Measurements from ENCODE around the gene CELSR1. TPM values are rescaled to one million over a fixed set of nuclear protein-coding genes. Genes with fewer than 3 reads are reported as not detected.

The CELSR1 gene
- total RNA-seq, 1 donor from 2014 or later: 7.6 TPM

DNA sequence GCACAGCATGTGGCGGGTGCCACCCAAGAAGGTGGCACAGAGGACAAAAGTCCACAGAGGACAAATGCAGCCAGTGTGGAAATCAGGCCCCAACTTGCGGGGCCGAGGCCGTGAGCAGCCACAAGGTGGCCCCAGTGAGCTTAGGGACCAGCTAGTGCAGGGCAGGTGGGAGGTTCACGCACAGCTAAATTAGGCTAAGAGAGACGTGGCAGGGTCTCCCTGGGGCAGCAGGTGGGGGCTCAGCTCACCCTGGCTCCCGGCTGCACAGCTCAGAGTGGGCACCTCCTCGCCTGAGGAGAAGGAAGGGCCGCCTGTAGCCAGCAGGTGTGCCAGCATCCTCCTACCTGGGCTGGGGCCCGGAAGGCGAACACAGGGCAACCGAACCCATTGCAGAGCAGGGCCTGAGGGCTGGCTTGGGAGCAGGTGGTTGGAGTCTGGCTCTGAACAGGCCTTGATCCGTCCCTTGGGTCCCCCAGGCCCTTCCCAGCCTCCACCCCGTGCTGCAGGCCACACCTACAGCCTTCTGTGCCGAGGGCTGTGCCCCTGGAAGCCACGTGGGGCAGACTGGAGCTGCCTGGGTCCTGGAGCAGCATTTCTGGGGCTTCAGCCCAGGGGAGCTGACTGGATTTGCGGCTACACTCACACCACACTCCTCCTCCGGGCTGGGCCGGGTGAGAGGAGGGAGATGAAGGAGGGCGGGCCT lies 26.1 kb upstream of the CELSR1 start:
- ATAC-seq (ENCODE audit: poor library complexity) (peak; percentile 92), DNase-seq (peak; percentile 90)
- intact Hi-C loops (cut with DNase I): no loop called here

DNA sequence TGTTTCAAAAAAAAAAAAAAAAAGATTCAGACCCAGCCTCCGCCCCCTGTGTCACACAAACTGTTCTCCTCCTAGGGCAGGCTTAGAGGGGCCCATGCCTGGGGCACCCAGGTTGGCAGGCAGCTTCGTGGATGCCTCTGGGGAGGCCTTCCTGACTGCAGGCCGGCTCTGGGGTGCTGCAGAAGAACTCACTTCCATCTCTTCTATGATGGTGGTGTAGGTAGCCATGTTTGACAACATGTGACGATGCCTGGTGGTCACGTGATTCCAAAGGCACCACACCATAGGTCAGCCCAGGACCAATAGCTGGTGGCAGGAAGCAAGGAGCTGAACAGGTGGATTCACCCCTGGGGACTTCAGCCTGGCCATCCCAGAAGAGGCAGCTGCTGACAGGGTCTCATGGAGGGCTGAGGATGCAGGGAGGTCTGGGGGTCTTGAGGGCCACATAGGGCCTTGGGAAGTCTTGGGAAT lies 24.1 kb upstream of the CELSR1 start:
- DNase-seq: no peak
- intact Hi-C loops (cut with DNase I): no loop called here
- ATAC-seq (ENCODE audit: poor library complexity): no peak

DNA sequence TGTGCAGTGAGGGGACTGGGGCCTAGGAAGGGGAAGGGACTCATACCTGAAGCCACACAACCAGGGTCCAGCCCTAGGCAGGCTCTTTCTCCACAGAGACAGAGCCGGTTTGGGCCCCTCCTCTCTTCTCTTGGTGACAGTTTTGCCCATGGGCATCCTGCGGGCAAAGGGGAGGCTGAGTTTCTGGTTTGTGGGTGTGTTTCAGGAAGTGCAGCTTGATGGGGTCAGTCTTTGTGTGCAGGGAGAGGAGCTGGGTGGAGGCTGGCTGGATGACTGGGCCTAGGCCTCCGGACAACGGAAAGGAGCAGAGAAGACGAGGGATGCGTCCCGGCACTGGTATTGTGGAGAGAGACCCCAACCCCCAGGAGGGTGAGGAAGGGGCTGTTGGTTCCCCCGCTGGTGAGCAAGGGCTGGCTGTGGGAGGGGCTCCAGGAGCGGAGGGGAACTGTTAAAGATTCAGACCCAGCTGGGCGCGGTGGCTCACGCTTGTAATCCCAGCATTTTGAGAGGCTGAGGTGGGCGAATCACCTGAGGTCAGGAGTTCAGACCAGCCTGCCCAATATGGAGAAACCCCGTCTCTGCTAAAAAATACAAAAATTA lies 23.4 kb upstream of the CELSR1 start:
- intact Hi-C loops (cut with DNase I): no loop called here

DNA sequence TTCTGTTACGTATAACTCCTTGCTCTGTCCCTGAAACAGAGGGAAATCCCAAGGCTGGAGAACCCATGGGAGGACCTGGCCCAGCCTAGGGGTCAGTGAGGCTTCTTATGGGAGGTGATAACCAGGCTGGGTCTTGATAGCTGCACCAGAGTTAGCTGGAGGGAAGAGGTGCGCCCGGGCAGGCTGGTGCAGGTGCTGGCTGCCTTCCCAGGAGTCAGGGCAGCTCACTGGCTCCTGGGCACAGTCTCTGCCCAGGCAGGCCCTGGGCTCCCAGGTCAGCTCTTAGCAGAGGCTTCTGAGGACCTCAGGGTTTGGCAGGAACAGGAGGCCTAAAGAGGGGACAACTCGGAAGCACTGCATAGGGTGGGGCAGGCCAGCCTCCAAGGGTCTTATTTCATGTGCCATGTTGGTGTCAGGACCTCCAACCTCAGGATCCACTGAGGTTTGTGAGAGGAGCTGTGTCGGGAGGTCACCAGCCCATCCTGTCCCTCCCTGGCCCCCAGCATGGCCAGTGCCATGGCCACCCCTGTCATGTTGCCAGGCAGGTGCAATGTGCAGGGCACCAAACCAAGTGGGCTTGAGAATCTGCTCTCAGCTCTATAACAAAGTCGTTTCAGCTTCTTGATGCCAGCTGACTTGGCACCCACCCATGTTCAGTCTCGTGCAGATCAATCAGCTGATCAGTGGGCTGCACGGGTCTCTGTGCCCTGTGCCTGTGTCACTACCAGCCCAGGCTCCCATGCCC lies 20.5 kb upstream of the CELSR1 start:
- DNase-seq (peak; percentile 69), ATAC-seq (ENCODE audit: poor library complexity) (peak; percentile 86)
- intact Hi-C loops (cut with DNase I): no loop called here

More for the DNA sequence above, 23.4 kb upstream of the CELSR1 start:
- ATAC-seq (ENCODE audit: poor library complexity): no peak
- DNase-seq: no peak

DNA sequence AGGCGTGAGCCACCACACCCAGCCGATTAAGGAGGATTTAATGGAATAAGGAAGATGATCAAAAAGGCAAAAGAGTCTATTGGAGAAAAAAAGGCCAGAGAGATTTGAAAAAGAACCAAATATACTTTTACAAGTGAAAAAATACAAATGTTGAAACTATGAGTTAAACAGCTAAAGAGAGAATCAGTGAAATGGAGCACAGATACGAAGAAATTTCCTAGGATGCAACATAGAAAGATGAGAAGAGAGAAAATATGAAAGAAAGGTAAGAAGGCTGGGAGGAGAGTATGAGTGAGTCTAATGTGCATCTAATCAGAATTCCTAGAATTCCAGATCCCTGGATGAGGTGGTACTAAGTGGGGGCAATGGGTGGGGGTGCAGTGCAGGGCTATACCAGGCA lies 19.4 kb upstream of the CELSR1 start:
- ATAC-seq (ENCODE audit: poor library complexity) (no peak), DNase-seq (no peak)
- intact Hi-C loops (cut with DNase I): no loop called here

DNA sequence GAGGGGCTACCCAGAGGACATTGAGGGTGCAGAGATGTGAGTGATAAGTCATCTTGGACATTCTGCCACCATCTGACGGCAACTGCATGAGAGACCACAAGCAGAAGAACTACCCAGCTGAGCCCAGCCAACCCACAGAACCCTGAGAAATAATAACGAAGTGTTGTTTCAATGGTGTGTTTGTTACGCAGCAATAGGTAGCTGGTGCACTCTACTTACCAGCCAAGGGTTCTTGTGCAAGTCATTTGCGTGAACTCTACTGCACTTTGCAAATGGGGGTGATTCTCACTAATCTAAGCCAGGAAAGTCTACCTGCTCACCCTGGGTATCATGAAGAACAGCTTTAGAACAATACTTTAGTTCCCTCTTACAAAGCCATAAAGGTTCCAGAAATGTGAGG lies 15.8 kb upstream of the CELSR1 start:
- ATAC-seq (ENCODE audit: poor library complexity) (no peak), DNase-seq (no peak)
- intact Hi-C loops (cut with DNase I): no loop called here

DNA sequence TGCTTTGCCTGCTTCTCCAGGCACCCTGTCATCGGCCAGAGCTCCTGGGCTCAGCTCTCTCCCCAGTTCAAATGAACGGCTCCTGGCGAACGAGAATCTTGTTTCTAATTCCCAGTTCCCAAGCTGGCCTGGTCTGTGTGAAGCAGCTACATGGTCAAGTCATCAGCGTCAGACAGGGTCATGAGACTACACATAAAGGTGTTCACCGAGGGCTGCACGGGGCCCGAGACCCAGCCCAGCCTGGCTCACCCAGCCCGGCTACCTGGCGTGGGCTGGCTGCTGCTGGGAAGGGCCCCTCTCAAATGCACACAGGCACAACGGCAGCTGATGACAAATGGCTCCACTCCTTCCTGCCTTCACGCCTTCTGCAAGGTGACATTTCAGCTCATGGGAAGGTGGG lies 14.6 kb upstream of the CELSR1 start:
- intact Hi-C loops (cut with DNase I): no loop called here
- ATAC-seq (ENCODE audit: poor library complexity) (no peak), DNase-seq (no peak)

DNA sequence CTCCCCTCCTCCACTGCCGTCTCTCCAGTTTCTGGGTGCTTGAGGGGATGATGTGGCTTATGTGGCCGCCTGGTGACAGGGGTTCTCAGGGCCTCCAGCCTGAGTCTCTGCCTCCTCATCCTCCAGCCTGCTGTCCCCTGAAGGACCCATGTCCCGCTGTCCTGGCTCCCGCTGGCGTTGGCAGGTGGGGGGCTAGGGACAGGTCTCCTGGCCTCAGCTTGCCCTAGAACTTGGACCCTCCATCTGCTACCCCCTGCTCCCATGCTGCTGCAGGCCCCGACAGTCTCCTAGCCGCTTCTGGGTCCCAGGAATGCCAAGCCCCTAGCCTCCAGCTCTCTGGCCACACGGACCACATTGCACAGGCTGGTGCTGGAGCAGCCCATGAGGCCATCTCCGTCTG lies 13.9 kb upstream of the CELSR1 start:
- intact Hi-C loops (cut with DNase I): no loop called here
- no peak for ATAC-seq (ENCODE audit: poor library complexity)
- no peak for DNase-seq

DNA sequence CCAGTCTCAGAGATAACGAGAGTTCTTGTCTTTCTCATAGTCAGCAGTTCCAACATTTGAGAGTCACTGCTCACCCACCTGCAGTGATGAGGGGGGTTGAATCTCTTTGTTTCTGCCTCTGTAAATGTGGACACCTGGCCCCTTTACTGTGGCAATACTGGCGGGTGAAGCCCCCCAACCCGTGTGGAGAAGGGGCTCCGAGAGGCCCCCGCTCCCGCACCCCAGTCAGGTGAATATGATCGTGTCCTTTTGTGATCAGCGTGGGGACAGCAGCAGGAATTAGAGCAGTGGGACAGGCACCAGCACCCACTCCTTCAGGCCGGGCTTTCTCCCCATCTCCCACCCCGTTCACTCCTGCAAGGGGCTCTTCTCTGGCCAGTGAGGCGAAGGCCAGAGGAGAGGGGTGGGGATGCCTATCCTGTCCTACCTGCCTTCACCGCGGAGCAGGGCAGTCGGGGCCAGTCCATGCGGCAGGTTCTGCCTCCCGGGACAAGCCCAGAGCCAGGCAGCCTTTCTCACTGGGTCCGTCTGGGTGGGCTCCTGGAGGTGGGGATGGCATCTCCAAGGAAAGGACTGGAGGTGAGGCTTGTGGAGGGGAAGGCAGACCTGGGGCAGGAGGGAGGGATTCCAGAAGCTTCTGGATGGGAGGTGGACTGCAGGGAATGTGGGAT lies 12.7 kb upstream of the CELSR1 start:
- DNase-seq (no peak), ATAC-seq (ENCODE audit: poor library complexity) (no peak)
- intact Hi-C loops (cut with DNase I): loop anchor here (10.0 kb wide), 1 partner anchor 425 kb away; no protein-coding TSS in a partner anchor

DNA sequence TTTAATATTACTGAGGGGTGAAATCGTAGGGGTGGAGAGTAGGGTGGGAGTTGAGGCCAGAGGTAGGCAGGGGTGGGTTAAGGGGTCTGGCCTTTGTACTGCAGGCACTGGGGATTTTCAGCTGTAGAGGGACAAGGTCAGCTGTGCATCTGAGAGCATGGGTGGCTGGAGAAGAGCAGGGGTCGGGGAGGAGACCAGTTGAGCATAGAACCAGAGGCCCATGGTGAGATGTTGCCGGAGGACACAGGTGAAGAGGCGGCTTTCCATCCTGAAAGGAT lies 12.1 kb upstream of the CELSR1 start:
- no peak for DNase-seq
- intact Hi-C loops (cut with DNase I): loop anchor here (10.0 kb wide), 1 partner anchor 425 kb away; no protein-coding TSS in a partner anchor
- ATAC-seq (ENCODE audit: poor library complexity): no peak

DNA sequence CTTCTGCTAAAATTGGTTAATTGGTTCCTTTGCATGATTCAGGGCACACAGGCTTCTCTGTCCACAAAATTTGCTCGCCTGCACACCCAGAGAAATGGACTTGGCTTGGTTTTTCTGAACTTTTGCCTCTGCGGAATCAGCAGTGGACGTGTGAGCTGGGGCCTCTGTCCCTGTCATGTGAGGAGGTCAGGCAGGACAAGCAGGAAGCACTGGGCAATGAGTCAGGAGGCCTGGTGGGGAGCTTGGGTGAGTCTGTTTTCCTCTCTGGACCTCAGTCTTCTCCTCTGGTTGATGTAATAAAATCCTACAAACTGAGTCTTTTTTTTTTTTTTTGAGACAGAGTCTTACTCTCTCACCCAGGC lies 10.4 kb upstream of the CELSR1 start:
- DNase-seq: peak; percentile 85
- intact Hi-C loops (cut with DNase I): loop anchor here (10.0 kb wide), 1 partner anchor 423 kb away; no protein-coding TSS in a partner anchor
- ATAC-seq (ENCODE audit: poor library complexity): peak; percentile 69

DNA sequence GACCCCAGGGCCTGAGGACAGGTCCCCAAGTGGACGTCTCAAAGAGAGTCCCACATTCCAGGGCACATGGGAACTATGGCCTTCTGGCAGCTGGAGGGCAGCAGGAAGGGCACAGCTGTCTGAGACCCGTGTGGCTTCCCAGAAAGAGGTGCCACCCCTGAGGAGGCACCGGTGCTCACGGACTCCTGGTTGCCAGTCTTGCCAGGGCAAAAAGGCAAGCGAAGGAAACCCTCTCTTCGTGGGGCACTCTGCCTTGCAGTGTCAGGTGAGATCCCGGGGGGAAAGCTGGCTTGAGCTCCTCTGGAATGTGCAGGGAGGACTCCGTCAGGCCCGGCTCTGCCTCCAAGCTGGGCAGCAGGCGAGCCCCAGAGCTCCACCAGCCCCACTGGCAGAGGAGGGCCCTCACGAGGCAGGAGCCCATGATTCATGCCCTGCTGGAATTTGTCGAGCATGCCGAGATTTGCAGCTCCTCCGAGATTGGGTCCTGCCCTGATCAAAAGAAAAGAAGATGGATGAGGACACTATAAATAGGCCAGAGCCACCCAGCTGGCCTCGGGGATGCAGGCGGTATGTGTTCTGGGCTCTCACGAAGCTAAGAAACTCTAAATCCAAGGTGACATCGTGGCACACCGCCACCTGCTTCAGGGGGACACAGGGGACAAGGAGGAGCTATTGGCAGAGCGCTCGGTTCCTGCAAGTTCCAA lies 9.9 kb upstream of the CELSR1 start:
- DNase-seq (peak; percentile 64), ATAC-seq (ENCODE audit: poor library complexity) (peak; percentile 51)
- intact Hi-C loops (cut with DNase I): loop anchor here (10.0 kb wide), 1 partner anchor 423 kb away; no protein-coding TSS in a partner anchor

DNA sequence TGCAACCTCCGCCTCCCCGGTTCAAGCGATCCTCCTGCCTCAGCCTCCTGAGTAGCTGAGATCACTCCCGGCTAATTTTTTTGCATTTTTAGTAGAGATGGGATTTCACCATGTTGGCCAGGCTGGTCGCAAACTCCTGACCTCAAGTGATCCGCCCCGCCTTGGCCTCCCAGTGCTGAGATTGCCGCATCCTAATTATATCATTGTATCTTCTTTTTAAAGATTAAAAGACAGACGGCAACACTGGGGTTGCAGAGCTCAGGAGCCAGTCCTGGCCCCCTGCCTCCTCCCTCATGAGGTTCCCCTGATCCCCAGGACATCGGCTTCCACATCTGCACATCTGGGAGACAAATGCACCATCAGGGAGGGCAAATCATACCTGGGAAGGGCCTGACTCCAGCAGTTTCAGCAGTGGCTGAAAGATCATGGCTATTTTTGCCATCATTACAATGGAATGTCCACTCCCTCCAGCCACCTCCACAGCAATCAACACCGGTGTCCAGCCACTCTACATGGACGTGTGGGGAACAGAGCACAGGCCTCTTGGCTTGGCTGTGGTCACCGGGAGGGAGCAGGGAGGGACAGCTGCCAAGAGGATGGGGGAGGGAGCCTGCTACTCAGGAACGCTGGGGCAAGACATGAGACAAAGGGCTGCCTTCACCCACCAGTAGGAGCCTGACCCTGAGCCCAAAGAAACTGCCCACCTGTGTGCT lies 9.2 kb upstream of the CELSR1 start:
- intact Hi-C loops (cut with DNase I): loop anchor here (10.0 kb wide), 1 partner anchor 422 kb away; no protein-coding TSS in a partner anchor
- peak; percentile 77 for ATAC-seq (ENCODE audit: poor library complexity)

DNA sequence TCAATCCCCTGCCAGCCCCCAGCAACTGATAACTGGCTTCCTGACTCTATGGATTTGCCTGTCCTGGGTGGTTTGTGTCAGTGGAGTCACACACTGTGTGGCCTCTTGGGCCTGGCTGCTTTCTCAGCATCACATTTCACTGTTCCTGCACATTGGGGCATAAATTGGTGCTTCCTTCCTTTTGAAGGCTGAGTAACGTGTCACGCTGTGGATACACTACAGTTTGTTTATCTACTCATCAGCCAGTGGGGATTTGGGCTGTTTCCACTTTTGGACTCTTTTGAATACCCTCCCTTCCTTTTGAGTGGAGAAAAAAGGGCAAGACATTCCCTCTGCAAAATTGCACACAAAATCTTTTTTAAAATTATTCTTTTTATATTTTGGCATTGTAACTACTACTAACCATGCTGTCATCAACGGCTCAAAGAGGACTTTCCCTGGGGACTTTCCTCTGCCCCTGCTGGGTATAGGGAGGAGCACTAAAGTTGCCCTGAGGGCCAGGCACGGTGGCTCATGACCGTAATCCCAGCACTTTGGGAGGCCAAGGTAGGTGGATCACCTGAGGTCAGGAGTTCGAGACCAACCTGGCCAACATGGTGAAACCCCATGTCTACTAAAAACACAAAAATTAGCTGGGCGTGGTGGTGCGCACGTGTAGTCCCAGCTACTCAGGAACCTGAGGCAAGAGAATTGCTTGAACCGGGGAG lies 7.8 kb upstream of the CELSR1 start:
- intact Hi-C loops (cut with DNase I): loop anchor here (10.0 kb wide), 1 partner anchor 420 kb away; no protein-coding TSS in a partner anchor
- ATAC-seq (ENCODE audit: poor library complexity): no peak
- no peak for DNase-seq

More for the DNA sequence above, 9.2 kb upstream of the CELSR1 start:
- DNase-seq: peak; percentile 90

DNA sequence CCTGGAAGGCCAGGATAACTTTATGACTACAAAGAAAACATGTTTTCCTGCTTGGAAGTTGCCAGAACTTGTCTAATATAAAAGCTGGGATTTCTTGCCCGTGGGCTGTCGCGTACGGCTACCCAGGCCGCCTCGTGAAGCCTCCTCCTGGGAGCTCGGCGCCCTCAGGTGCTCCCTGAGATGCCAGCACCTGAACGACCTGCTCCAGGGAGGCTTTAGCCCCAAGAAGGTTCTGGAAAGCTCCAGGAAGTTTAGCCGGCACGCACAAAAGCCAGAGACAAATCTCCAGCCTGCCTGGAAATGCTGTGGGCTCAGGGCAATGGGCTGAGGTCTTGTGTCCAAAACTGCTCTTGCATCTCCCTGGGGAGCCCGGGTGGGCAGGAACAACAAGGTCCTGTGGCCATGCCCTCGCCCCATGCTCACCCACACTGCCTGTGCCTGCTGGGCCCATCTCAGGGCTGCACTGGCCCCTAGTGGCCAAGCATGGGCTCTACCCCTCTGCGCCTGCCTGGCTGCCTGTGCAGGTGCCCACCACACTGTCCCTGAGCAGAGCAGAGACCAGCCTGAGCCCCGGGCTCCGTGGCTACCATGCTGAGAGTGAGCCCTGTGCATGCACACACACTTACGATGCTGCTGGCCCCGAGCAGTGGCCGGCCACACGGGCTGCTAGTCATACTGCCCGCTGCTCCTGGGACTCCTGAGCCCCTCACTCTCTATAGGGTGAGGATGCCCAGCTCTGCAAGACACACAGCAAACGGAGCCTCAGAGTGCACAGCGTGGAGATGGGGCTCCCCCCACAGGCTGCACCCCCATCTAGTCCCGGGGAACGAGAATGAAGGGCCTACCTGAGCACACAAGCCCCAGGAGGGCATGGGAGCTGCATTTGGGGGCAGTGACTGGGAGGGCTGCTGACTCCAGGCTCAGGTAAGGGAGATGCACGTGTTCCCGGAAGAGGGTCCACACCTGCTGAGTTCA lies 4.9 kb upstream of the CELSR1 start:
- peak; percentile 76 for ATAC-seq (ENCODE audit: poor library complexity)
- peak; percentile 79 for DNase-seq
- intact Hi-C loops (cut with DNase I): loop anchor here (5.0 to 10.0 kb wide), 2 partner anchors 185 to 417 kb away; no protein-coding TSS in a partner anchor

DNA sequence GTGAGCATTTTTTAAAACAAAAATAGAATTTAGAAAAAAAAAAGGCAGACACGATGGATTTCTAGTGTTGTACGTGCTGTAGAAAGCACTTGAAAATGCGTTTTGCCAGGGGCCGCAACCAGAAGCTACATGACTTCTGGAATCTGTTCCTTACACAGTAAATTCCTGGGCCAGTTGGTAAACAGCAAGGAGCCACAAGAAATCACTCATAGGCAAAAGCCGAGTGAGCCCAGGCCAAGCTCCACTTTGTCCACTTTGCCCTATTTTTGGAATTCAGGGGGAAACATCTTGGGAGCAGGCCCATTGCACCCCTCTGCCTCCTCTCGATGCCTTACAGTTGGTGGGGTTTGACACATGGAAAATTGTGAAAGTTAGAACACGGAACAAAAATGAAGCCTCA lies 4.1 kb upstream of the CELSR1 start:
- ATAC-seq (ENCODE audit: poor library complexity) (no peak), DNase-seq (no peak)
- intact Hi-C loops (cut with DNase I): loop anchor here (5.0 to 10.0 kb wide), 2 partner anchors 184 to 417 kb away; no protein-coding TSS in a partner anchor
